Spleen (tissue), 7 donors: ENCODE results near the gene SIM1.

Experiments used
- CTCF ChIP-seq, 11 experiments: fragments of 200-600 bp in 7 of 11; fragments of 450-650 bp in 4 of 11; sonication (generic) in 4 of 11; IDR thresholded peaks in 8 of 11; conservative IDR thresholded peaks in 3 of 11; 1 replicate in 7 of 11; 2 replicates in 4 of 11; pipeline versions ENCODE4 v1.4.0 to v1.8.0; 2016 to 2021; ENCODE audit warnings: antibody characterized with exemption in 11 of 11, inconsistent platforms in 4 of 11, mild to moderate bottlenecking in 1 of 11
- POLR2A ChIP-seq, 3 donors: fragments of 450-650 bp; IDR thresholded peaks; one replicate each; pipeline ENCODE4 v1.5.1; 2017; ENCODE audit warnings: antibody characterized with exemption in 3 of 3, mild to moderate bottlenecking in 1 of 3
- donor health status: DM: no; HTN: no; CAD: no; lungs with moderate emphysema.
- donor health status: DM: no; HTN: no; CAD: no.
- donor health status: DM: no; HTN: no; CAD: no.

- TF ChIP-seq POLR2A (IDR thresholded peaks at IDR 0.05) = no peak
- TF ChIP-seq CTCF (IDR thresholded peaks at IDR 0.05 in 8 of 11, conservative IDR thresholded peaks at IDR 0.05 in 3 of 11) = no peak
These were observed 51.8 kb downstream of the SIM1 start for GRCh38 chr6:100412872-100413271.
